Activated T-cell treated with anti-CD3 and anti-CD28 coated beads, Interleukin-2, amount 50 U/mL, for 24 hours (primary cell): ENCODE data around the gene TNFAIP8L1.

ENCODE experiments used
- DNase-seq: peaks from one replicate; pipeline ENCODE4 v3.0.0-alpha.2; 2020
- H3K27ac Mint-ChIP-seq: 2 replicates; pipeline ENCODE4 v1.8.0; 2020; ENCODE audit warnings: mild to moderate bottlenecking, mixed read lengths
- H3K27me3 Mint-ChIP-seq: 2 replicates; pipeline ENCODE4 v1.8.0; 2020; ENCODE audit warnings: mixed read lengths
- H3K36me3 Mint-ChIP-seq: 2 replicates; pipeline ENCODE4 v1.8.0; 2020; ENCODE audit warnings: low read depth, mixed read lengths
- H3K4me1 Mint-ChIP-seq: 2 replicates; pipeline ENCODE4 v1.8.0; 2020; ENCODE audit warnings: low read depth, mixed read lengths
- H3K4me3 Mint-ChIP-seq: 2 replicates; pipeline ENCODE4 v1.8.0; 2020; ENCODE audit warnings: mild to moderate bottlenecking, moderate library complexity, mixed read lengths
- H3K9me3 Mint-ChIP-seq: 2 replicates; pipeline ENCODE4 v1.8.0; 2020; ENCODE audit warnings: mixed read lengths

The TNFAIP8L1 gene

GRCh38 chr19:4652075-4652474, 12.8 kb downstream of the TNFAIP8L1 start:
- H3K4me3 Mint-ChIP-seq: no peak overlapping the region
- DNase-seq: no peak
- H3K27ac Mint-ChIP-seq: no peak overlapping the region
- peaks cover 6% of the 10 kb centered on the region for H3K4me1 Mint-ChIP-seq
- H3K36me3 Mint-ChIP-seq: peaks cover 52% of the 10 kb centered on the region
- H3K9me3 Mint-ChIP-seq: no peaks in the 10 kb centered on the region
- H3K27me3 Mint-ChIP-seq: no peaks in the 10 kb centered on the region

DNA sequence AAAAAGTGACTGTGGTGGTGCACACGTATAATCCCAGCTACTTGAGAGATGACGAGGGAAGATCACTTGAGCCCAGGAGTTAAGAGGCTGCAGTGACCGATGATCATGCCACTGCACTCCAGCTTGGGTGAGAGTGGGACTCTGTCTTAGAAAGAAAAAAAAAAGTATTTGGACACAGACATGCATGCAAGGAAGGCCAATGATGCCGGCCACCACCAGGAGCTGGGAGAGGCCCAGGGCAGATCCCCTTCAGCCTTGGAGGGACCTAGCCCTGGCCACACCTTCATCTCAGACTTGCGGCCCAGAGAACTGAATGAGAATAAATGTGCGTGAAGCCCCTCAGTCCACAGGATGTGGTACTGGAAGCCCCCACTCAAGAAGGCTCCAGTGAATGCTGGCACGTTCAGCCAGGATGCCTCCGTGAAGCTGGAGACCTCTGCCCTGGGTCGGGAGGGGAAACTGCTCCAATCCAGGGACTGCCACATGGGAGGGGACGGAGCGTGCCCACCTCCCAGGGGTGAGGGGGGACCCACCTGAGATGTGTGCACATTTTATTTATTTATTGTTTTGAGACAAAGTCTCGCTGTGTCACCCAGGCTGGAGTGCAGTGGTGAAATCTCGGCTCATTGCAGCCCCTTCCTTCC, 14.6 kb downstream of the TNFAIP8L1 start:
- H3K36me3 Mint-ChIP-seq: peaks cover 67% of the 10 kb centered on the region
- no peak overlapping the region for H3K27ac Mint-ChIP-seq
- no peaks in the 10 kb centered on the region for H3K27me3 Mint-ChIP-seq
- H3K4me1 Mint-ChIP-seq: peaks cover 3% of the 10 kb centered on the region
- H3K4me3 Mint-ChIP-seq: no peak overlapping the region
- no peak for DNase-seq
- H3K9me3 Mint-ChIP-seq: no peaks in the 10 kb centered on the region

DNA sequence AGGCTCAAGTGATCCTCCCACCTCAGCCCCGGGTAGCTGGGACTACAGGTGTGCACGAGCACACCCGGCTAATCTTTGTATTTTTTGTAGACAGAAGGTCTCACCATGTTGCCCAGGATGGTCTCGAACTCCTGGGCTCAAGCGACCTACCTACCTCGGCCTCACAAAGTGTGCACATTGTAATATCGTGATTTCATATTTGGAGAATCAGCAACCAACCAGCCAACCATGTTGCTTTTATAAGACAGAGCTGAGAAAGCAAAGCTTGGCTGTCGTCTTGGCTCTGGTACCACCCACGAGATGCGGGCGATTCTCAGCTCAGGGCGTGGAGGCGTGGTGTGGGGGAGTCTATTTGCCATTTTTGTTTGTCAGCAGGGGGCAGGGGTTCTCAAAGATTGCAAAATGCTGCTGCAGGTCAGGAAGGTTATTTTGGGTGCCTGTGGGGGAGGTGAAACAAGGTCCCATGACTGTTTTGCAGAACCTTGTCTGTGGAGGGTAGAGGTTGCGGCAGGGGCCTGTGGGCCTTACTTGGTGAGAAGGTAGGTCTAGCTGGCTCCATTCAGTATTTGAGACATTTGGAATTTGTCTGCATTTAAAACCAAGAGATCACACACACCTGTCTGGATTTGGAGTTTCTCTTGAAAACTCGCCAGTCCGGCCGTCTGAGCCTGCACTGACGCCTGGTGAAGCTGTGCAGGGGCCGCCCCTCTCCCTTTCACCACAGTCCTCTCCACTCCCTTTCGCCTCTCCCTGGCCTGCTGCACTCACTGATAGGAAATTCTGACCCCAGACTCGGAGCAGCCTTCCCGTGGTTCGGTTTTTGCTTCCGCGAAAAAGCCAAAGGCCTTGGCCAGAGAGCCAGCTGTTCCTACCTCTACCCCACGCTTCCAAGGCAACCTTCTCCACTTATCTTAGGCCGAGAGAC, 15.4 kb downstream of the TNFAIP8L1 start:
- peak overlapping the region; percentile 22 for H3K27ac Mint-ChIP-seq
- H3K36me3 Mint-ChIP-seq: peaks cover 67% of the 10 kb centered on the region
- H3K9me3 Mint-ChIP-seq: no peaks in the 10 kb centered on the region

GRCh38 chr19:4656102-4656501, 16.8 kb downstream of the TNFAIP8L1 start:
- Mint-ChIP-seq H3K9me3 (no peaks in the 10 kb centered on the region), H3K27me3 (no peaks in the 10 kb centered on the region), H3K4me1 (peaks cover 1% of the 10 kb centered on the region), H3K4me3 (no peak overlapping the region), H3K36me3 (peaks cover 75% of the 10 kb centered on the region), H3K27ac (no peak overlapping the region)
- no peak for DNase-seq

More for the DNA sequence above, 15.4 kb downstream of the TNFAIP8L1 start:
- Mint-ChIP-seq H3K27me3 (no peaks in the 10 kb centered on the region), H3K4me3 (no peak overlapping the region), H3K4me1 (no peaks in the 10 kb centered on the region)
- DNase-seq: no peak

DNA sequence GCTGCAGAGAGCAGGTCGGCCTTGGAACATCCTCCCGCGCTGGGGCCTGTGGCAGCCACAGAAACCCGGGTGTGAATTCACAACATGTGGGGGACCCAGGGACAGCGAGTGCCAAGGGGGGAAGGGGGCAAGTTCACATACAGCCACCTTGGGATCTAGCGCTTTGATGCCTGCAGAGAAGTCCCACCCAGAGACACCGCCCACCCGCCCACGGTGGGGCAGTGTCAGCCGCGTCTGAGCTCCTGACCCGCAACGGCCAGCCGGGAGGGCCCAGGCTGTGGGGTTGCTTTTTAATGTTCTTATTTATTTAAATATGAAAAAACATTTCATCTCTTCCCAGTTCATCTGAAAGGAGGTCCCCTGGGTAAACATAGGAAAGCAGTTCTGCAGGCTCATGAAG, 17.9 kb downstream of the TNFAIP8L1 start:
- Mint-ChIP-seq H3K9me3 (no peaks in the 10 kb centered on the region), H3K27me3 (no peaks in the 10 kb centered on the region), H3K4me1 (peaks cover 4% of the 10 kb centered on the region), H3K36me3 (peaks cover 81% of the 10 kb centered on the region), H3K4me3 (no peak overlapping the region), H3K27ac (peak overlapping the region; percentile 47)
- no peak for DNase-seq

DNA sequence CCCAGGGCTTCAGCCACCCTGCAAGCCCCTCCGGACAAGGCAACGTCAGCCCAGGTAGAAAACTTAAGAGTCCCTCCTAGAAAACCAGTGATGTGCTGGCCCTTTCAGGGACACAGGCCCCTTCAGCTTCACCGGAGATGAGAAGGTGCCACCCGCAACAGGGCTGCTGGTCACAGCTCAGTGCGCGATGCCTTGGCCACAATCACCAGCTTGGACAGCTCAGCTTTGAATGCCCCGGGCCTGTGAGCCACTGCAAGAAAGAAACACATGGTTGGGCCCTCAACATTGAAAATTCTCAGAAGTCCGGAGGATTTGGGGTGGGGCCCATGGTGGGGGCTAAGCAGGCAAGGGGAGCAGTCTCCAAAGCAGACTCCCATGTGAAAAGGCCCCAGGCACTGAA, 18.5 kb downstream of the TNFAIP8L1 start:
- no peaks in the 10 kb centered on the region for H3K9me3 Mint-ChIP-seq
- no peaks in the 10 kb centered on the region for H3K27me3 Mint-ChIP-seq
- DNase-seq: no peak
- peaks cover 83% of the 10 kb centered on the region for H3K36me3 Mint-ChIP-seq
- peak overlapping the region; percentile 75 for H3K27ac Mint-ChIP-seq
- peaks cover 4% of the 10 kb centered on the region for H3K4me1 Mint-ChIP-seq
- H3K4me3 Mint-ChIP-seq: no peak overlapping the region

GRCh38 chr19:4660181-4660791, 21.0 kb downstream of the TNFAIP8L1 start:
- Mint-ChIP-seq H3K27ac (peak overlapping the region; percentile 57), H3K4me3 (no peak overlapping the region), H3K36me3 (peaks cover 80% of the 10 kb centered on the region), H3K4me1 (peaks cover 6% of the 10 kb centered on the region), H3K9me3 (no peaks in the 10 kb centered on the region), H3K27me3 (no peaks in the 10 kb centered on the region)
- DNase-seq: no peak

DNA sequence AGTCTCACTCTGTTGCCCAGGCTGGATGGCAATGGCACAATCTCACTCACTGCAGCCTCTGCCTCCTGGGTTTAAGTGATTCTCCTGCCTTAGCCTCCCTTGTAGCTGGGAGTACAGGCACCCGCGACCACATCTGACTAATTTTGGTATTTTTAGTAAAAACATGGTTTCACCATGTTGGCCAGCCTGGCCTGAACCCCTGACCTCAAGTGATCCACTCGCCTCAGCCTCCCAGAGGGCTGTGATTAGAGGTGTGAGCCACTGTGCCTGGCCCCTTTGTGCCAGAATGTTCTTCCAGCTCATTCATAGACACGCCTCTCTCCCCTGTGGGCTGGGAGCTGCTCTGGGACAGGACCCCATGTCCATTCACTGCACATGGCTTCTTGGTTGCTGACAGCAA, 21.7 kb downstream of the TNFAIP8L1 start:
- H3K4me1 Mint-ChIP-seq: peaks cover 8% of the 10 kb centered on the region
- no peaks in the 10 kb centered on the region for H3K27me3 Mint-ChIP-seq
- H3K4me3 Mint-ChIP-seq: no peak overlapping the region
- H3K27ac Mint-ChIP-seq: peak overlapping the region; percentile 88
- no peaks in the 10 kb centered on the region for H3K9me3 Mint-ChIP-seq
- peaks cover 79% of the 10 kb centered on the region for H3K36me3 Mint-ChIP-seq
- DNase-seq: no peak

GRCh38 chr19:4662020-4662695, 22.8 kb downstream of the TNFAIP8L1 start:
- Mint-ChIP-seq H3K9me3 (no peaks in the 10 kb centered on the region), H3K36me3 (peaks cover 82% of the 10 kb centered on the region), H3K4me1 (peaks cover 8% of the 10 kb centered on the region), H3K4me3 (no peak overlapping the region), H3K27me3 (no peaks in the 10 kb centered on the region), H3K27ac (no peak overlapping the region)
- DNase-seq: no peak

DNA sequence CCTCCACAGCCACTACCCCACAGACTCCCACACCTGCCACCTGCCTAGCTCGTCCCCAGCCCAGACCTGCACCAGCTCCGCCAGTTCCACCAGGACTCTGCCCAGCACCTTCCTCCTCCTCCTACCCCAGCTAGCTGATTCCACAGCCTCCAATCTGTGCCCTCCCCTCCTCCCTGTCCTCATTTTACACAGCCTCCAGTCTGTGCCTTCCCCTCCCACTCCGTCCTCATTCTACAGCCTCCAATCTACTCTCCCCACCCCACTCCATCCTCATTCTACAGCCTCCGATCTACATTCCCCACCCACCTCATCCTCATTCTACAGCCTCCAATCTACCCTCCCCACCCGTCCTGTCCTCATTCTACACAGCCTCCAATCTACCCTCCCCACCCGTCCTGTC, 23.5 kb downstream of the TNFAIP8L1 start:
- H3K27me3 Mint-ChIP-seq: no peaks in the 10 kb centered on the region
- no peak overlapping the region for H3K27ac Mint-ChIP-seq

DNA sequence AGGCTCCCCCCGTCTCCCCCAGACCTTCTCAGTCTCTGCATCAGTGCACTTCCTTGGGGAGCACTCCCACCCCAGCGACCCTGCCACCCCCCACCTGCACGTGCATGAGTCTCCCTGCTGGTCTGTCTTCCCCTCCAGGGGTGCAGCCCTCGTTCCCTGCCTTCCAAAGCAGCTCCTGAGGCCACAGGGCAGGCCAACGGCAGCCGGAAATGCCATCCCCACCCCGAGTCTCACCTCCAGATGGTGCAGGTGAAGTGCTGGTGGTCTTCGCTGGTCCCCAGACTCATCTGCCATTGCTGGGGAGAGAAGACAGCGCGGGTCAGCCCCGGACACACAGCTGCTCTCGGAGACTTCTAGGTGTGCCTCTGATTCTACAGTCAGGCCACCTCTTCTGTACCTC, 25.3 kb downstream of the TNFAIP8L1 start:
- DNase-seq: no peak
- H3K4me1 Mint-ChIP-seq: peaks cover 25% of the 10 kb centered on the region
- H3K36me3 Mint-ChIP-seq: peaks cover 83% of the 10 kb centered on the region
- H3K27me3 Mint-ChIP-seq: no peaks in the 10 kb centered on the region
- H3K9me3 Mint-ChIP-seq: no peaks in the 10 kb centered on the region
- H3K4me3 Mint-ChIP-seq: no peak overlapping the region
- H3K27ac Mint-ChIP-seq: no peak overlapping the region

More for the DNA sequence above, 23.5 kb downstream of the TNFAIP8L1 start:
- no peaks in the 10 kb centered on the region for H3K9me3 Mint-ChIP-seq
- peaks cover 8% of the 10 kb centered on the region for H3K4me1 Mint-ChIP-seq
- no peak overlapping the region for H3K4me3 Mint-ChIP-seq
- no peak for DNase-seq
- peaks cover 82% of the 10 kb centered on the region for H3K36me3 Mint-ChIP-seq

- peaks cover 20% of the 10 kb centered on the region for H3K4me1 Mint-ChIP-seq
- peaks cover 49% of the 10 kb centered on the region for H3K36me3 Mint-ChIP-seq
- peak; percentile 94 for DNase-seq
- peak within 1 kb of the TSS; percentile 94 for H3K27ac Mint-ChIP-seq
- H3K4me3 Mint-ChIP-seq: peak within 1 kb of the TSS; percentile 89
- H3K9me3 Mint-ChIP-seq: no peaks in the 10 kb centered on the region
- H3K27me3 Mint-ChIP-seq: no peaks in the 10 kb centered on the region
These were observed 30.6 kb downstream of the TNFAIP8L1 start, which contains the start of gene MYDGF for GRCh38 chr19:4669723-4670480. TSS of gene MYDGF (minus strand) at chr19:4670342. CDS start at chr19:4670334, 8 bp downstream.

GRCh38 chr19:4671185-4671851, 32.0 kb downstream of the TNFAIP8L1 start:
- H3K27me3 Mint-ChIP-seq: no peaks in the 10 kb centered on the region
- DNase-seq: no peak
- H3K36me3 Mint-ChIP-seq: peaks cover 47% of the 10 kb centered on the region
- no peaks in the 10 kb centered on the region for H3K9me3 Mint-ChIP-seq
- no peak overlapping the region for H3K4me3 Mint-ChIP-seq
- peaks cover 18% of the 10 kb centered on the region for H3K4me1 Mint-ChIP-seq
- H3K27ac Mint-ChIP-seq: no peak overlapping the region
